K562 (cell line): ENCODE measurements around the gene TIPARP. TPM values are rescaled to one million over a fixed set of nuclear protein-coding genes. Genes with fewer than 3 reads are reported as not detected.

ENCODE experiments used
- ATAC-seq: fragments of 200-7000 bp; cut with Tn5 transposase; 3 replicates; pipeline ENCODE4 v1.9.1; 2020; ENCODE audit warnings: moderate library complexity
- BruUV-seq: library from RNA; stranded (reverse); fragments of 400-500 nt; replicated peaks from 2 replicates; lab custom pipeline; 2021; lab: Mats Ljungman, UMichigan
- CTCF ChIA-PET: fragments of 300-600 bp; formaldehyde crosslinking; extraction: SDS; loops from one replicate; lab custom pipeline; 2021; ENCODE audit warnings: low intra/inter-chr PET ratio; lab: Yijun Ruan, JAX
- POLR2A ChIA-PET: fragments of 300-600, 350-650 bp; sonication (Branson Sonifier 250); formaldehyde crosslinking; extraction: SDS; loops from one replicate; lab custom pipeline; 2021; ENCODE audit warnings: antibody characterized with exemption, inconsistent platforms; lab: Yijun Ruan, JAX
- DNase-seq, 4 experiments: peaks; one replicate each; pipeline versions ENCODE4 v3.0.0 to v3.0.0-alpha.2; 2011 to 2018; ENCODE audit warnings: low spot score in 3 of 4, mixed read lengths in 3 of 4; ENCODE audit errors: extremely low read depth in 1 of 4
- FAIRE-seq: peaks from 2 replicates; lab custom pipeline; 2011; peaks lifted over from hg19 to GRCh38; lab: Jason Lieb, UNC
- H2AFZ ChIP-seq: 2 replicates; pipeline ENCODE4 v1.6.0; 2011; ENCODE audit warnings: low read depth, low read length, control low read depth, inconsistent platforms
- H3K27ac ChIP-seq: fragments of 200-600 bp; 3 replicates; pipeline ENCODE4 v1.8.0; 2011; ENCODE audit warnings: low read depth, mild to moderate bottlenecking, control low read depth, inconsistent platforms, low read length, moderate library complexity, mixed read lengths; ENCODE audit errors: extremely low read depth
- H3K27me3 ChIP-seq, 2 experiments: fragments of 300-600 bp in 1 of 2; 2 replicates in 1 of 2; 3 replicates in 1 of 2; pipeline versions ENCODE4 v1.6.0 to v1.8.0; 2011; ENCODE audit warnings: inconsistent platforms in 2 of 2, low read length in 2 of 2, mild to moderate bottlenecking in 1 of 2, mixed read lengths in 1 of 2, moderate library complexity in 1 of 2; ENCODE audit not compliant: control insufficient read depth in 2 of 2, insufficient read depth in 2 of 2
- H3K36me3 ChIP-seq: fragments of 300-600 bp; 3 replicates; pipeline ENCODE4 v1.8.0; 2011; ENCODE audit warnings: mild to moderate bottlenecking, low read length, inconsistent platforms; ENCODE audit not compliant: control insufficient read depth, insufficient read depth
- H3K4me1 ChIP-seq, 2 experiments: fragments of 200-600 bp in 1 of 2; replicated peaks in 1 of 2; 2 replicates in 1 of 2; 3 replicates in 1 of 2; pipeline versions ENCODE4 v1.5.1 to v1.8.0; 2011; ENCODE audit warnings: inconsistent platforms in 2 of 2, low read length in 2 of 2, mild to moderate bottlenecking in 1 of 2, mixed read lengths in 1 of 2, moderate library complexity in 1 of 2; ENCODE audit not compliant: control insufficient read depth in 2 of 2, insufficient read depth in 2 of 2
- H3K4me2 ChIP-seq: 2 replicates; pipeline ENCODE4 v1.6.1; 2011; ENCODE audit warnings: low read length, control low read depth, inconsistent platforms, mixed read lengths; ENCODE audit not compliant: insufficient read depth
- H3K4me3 ChIP-seq: fragments of 200-600 bp; sonication (generic), shearing (Covaris generic); 2 replicates; pipeline ENCODE4 v1.5.1; 2016; ENCODE audit warnings: control low read depth, inconsistent platforms
- H3K79me2 ChIP-seq: fragments of 200-600 bp; 3 replicates; pipeline ENCODE4 v1.8.0; 2011; ENCODE audit warnings: low read length, inconsistent platforms; ENCODE audit not compliant: control insufficient read depth, insufficient read depth
- H3K9ac ChIP-seq, 2 experiments: 2 replicates each; pipeline versions ENCODE4 v1.6.0 to v1.6.1; 2011; ENCODE audit warnings: low read depth in 2 of 2, low read length in 2 of 2, control low read depth in 1 of 2, inconsistent platforms in 1 of 2, mild to moderate bottlenecking in 1 of 2, mixed read lengths in 1 of 2; ENCODE audit not compliant: insufficient read depth in 1 of 2
- H3K9me1 ChIP-seq: one replicate; pipeline ENCODE4 v1.6.0; 2011; ENCODE audit warnings: inconsistent platforms, mild to moderate bottlenecking, low read length, moderate library complexity; ENCODE audit not compliant: control insufficient read depth, insufficient read depth
- H3K9me3 ChIP-seq: replicated peaks from 2 replicates; pipeline ENCODE4 v1.5.1; 2011; ENCODE audit warnings: low read depth, low read length, inconsistent platforms; ENCODE audit not compliant: control insufficient read depth, insufficient read depth
- H4K20me1 ChIP-seq: replicated peaks from 2 replicates; pipeline ENCODE4 v1.6.1; 2011; ENCODE audit warnings: low read length, inconsistent platforms, mixed read lengths; ENCODE audit not compliant: control insufficient read depth, insufficient read depth
- CREB3L1 ChIP-seq: fragments of 450-650 bp; IDR thresholded peaks from 2 replicates; pipeline ENCODE4 v1.6.1; 2014; ENCODE audit warnings: low read depth, mild to moderate bottlenecking, moderate library complexity, borderline replicate concordance
- E2F8 ChIP-seq: fragments of 450-650 bp; IDR thresholded peaks from 2 replicates; pipeline ENCODE4 v1.7.1; 2018; ENCODE audit warnings: mild to moderate bottlenecking, low read depth; ENCODE audit not compliant: partially characterized antibody
- IFI16 ChIP-seq: fragments of 250-450 bp; sonication (Bioruptor Pico); IDR thresholded peaks from 2 replicates; pipeline ENCODE4 v2.1.2; 2022; ENCODE audit warnings: mild to moderate bottlenecking, inconsistent platforms
- MXI1 ChIP-seq: IDR thresholded peaks from 2 replicates; pipeline ENCODE4 v1.6.1; 2011; ENCODE audit warnings: low read depth, mild to moderate bottlenecking, improper control_type of control experiment, low read length
- NCOA2 ChIP-seq, 2 experiments: fragments of 450-650 bp; IDR thresholded peaks; 2 replicates each; pipeline ENCODE4 v1.6.1; 2018; ENCODE audit warnings: mild to moderate bottlenecking in 2 of 2, moderate library complexity in 1 of 2; ENCODE audit not compliant: partially characterized antibody in 2 of 2
- NELFE ChIP-seq: IDR thresholded peaks from 2 replicates; pipeline ENCODE4 v1.6.1; 2011; ENCODE audit warnings: mild to moderate bottlenecking; ENCODE audit not compliant: insufficient read depth, insufficient read length
- RBM34 ChIP-seq: fragments of 200-400 bp; formaldehyde crosslinking; IDR thresholded peaks from 2 replicates; pipeline ENCODE4 v1.6.1; 2018; ENCODE audit warnings: low read length, borderline replicate concordance; ENCODE audit not compliant: insufficient read depth
- SMARCB1 ChIP-seq: IDR thresholded peaks from 2 replicates; pipeline ENCODE4 v1.6.1; 2011; ENCODE audit warnings: improper control_type of control experiment, low read depth; ENCODE audit not compliant: insufficient read length
- ZFP36 ChIP-seq: fragments of 150-350 bp; IDR thresholded peaks from 2 replicates; pipeline ENCODE4 v1.6.1; 2018; ENCODE audit warnings: low read length, low read depth; ENCODE audit not compliant: partially characterized antibody
- ZNF311 ChIP-seq: fragments of 250-450 bp; sonication (Bioruptor Pico); IDR thresholded peaks from 2 replicates; pipeline ENCODE4 v1.4.0; 2020; ENCODE audit warnings: mild to moderate bottlenecking, moderate library complexity
- ZNF436 ChIP-seq: fragments of 250-450, 450-650 bp; sonication (Bioruptor Pico); formaldehyde crosslinking; IDR thresholded peaks from 2 replicates; pipeline ENCODE4 v1.7.0; 2020; ENCODE audit warnings: mild to moderate bottlenecking
- ZNF445 ChIP-seq: fragments of 250-450 bp; sonication (Bioruptor Pico); IDR thresholded peaks from 2 replicates; pipeline ENCODE4 v1.4.0; 2020; ENCODE audit warnings: low read depth, mild to moderate bottlenecking, moderate library complexity
- ZNF668 ChIP-seq: fragments of 250-450 bp; sonication (Bioruptor Pico); IDR thresholded peaks from 2 replicates; pipeline ENCODE4 v1.8.0; 2022; ENCODE audit warnings: mild to moderate bottlenecking, inconsistent platforms
- ZNF695 ChIP-seq: fragments of 450-650 bp; formaldehyde crosslinking; IDR thresholded peaks from 2 replicates; pipeline ENCODE4 v1.4.0; 2020; ENCODE audit warnings: mild to moderate bottlenecking, moderate library complexity
- WGBS: fragments of 100-300 bp; shearing (Covaris generic); methylation state at CpG from one replicate; pipeline ENCODE4 v1.1.6; 2016; ENCODE audit warnings: low coverage, mixed read lengths; ENCODE audit not compliant: insufficient coverage; ENCODE audit errors: missing lambda C conversion rate; 5-methylcytosine and 5-hydroxymethylcytosine counted together
- in situ Hi-C: fragments of 300-500 bp; cut with MboI; formaldehyde crosslinking; loops from 4 replicates; pipeline ENCODE4 v1.15.0; 2018; ENCODE audit warnings: inconsistent platforms, mixed read lengths
- intact Hi-C: fragments of 100-400 bp; cut with micrococcal nuclease; formaldehyde crosslinking; loops from 2 replicates; pipeline ENCODE4 v1.14.2; 2022
- polyA plus RNA-seq, 8 experiments: library from polyadenylated mRNA; depleted of rRNA in 4 of 8; stranded (reverse) in 5 of 8; unstranded in 3 of 8; fragments of >200 nt; fragmentation: Nextera tagmentation in 2 of 8; fragmentation: Illumina TruSeq in 1 of 8; extraction: Ambion mirVana in 2 of 8; extraction: Trizol in 1 of 8; gene quantifications; 2 replicates each; pipeline versions ENCODE4 v1.2.1 to v1.2.3, GENCODE V29; 2011 to 2014; ENCODE audit warnings: inconsistent platforms in 1 of 8, missing spikeins in 1 of 8
- total RNA-seq, 7 experiments: library from RNA; depleted of rRNA in 6 of 7; stranded (reverse); fragments of >200 nt in 6 of 7; fragmentation: Illumina TruSeq in 2 of 7; extraction: Trizol in 2 of 7; gene quantifications; 2 replicates each; pipeline versions ENCODE4 v1.2.1 to v1.2.3, GENCODE V29; 2011 to 2021; ENCODE audit warnings: low replicate concordance in 1 of 7
- TF ChIP-seq, protein P1 (sequence below): fragments of 450-650 bp; IDR thresholded peaks from 2 replicates; pipeline ENCODE4 v1.7.0; 2016; ENCODE audit warnings: borderline replicate concordance
- TF ChIP-seq, protein P2 (sequence below): fragments of 450-650 bp; formaldehyde crosslinking; IDR thresholded peaks from 2 replicates; pipeline ENCODE4 v1.4.0; 2020; ENCODE audit warnings: mild to moderate bottlenecking

Gene TIPARP
- total and polyA plus RNA-seq, 9 of the 15 experiments (the other 6 are each of a cell fraction or from before 2014, with no cell fraction given), result 2.4 to 29.4 (median 15.1) TPM

DNA sequence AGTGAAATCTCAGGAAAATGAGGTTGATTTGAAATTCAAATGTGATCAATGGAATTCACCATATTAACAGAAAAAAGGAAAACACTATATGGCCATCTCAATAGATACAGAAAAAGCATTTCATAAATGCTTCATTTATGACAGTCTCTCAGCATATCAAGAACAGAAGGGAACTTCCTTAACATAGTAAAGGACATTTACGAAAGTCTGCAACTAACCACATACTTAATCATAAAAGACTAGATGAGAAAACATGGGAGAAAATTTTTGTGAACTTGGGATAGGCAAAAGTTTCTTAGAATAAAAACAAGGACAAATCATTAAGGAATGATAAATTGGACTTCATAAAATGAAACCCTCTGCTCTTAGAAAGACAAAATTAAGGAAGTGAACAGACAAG is 24.7 kb upstream of the TIPARP start:
- H3K27ac ChIP-seq, result no peak overlapping the region
- H3K9me1 ChIP-seq, result no peaks in the 10 kb centered on the region
- H2AFZ ChIP-seq, result peak overlapping the region; percentile 26
- no peaks in the 10 kb centered on the region for H3K79me2 ChIP-seq
- FAIRE-seq, result no peak
- no peaks in the 10 kb centered on the region for H3K9me3 ChIP-seq
- intact Hi-C loops (no loop called here), in situ Hi-C loops (loop anchor here (25.0 kb wide), 1 partner anchor 637 kb away; no protein-coding TSS in a partner anchor)
- H3K36me3 ChIP-seq, result no peaks in the 10 kb centered on the region
- no peak for ATAC-seq
- WGBS, result 71% methylated on average over 1 of the region's 1 CpG
- H3K4me2 ChIP-seq, result no peak overlapping the region
- H3K9ac ChIP-seq, result no peak overlapping the region
- H4K20me1 ChIP-seq, result no peaks in the 10 kb centered on the region
- no peak overlapping the region for H3K4me3 ChIP-seq
- ChIA-PET POLR2A (no interaction called here), CTCF (no interaction called here)
- H3K4me1 ChIP-seq, result no peaks in the 10 kb centered on the region; a peak in 1 of 5 replicates
- no TSS peak for BruUV-seq
- DNase-seq, result no peak
- no peaks in the 10 kb centered on the region for H3K27me3 ChIP-seq
- TF ChIP-seq ZNF695 (no peak), SMARCB1 (no peak), MXI1 (no peak), ZNF436 (CRISPR knock-in tag) (no peak), ZNF445 (CRISPR knock-in tag) (no peak), ZFP36 (no peak), NELFE (no peak), CREB3L1 (no peak), NCOA2 (IDR thresholded peaks at IDR 0.05; ENCODE audit: partially characterized antibody in 2 of 2) (no peak), E2F8 (no peak), ZNF668 (CRISPR knock-in tag) (no peak), IFI16 (CRISPR knock-in tag) (no peak), ZNF311 (CRISPR knock-in tag) (no peak), RBM34 (no peak)
- TF ChIP-seq, protein P1, sequence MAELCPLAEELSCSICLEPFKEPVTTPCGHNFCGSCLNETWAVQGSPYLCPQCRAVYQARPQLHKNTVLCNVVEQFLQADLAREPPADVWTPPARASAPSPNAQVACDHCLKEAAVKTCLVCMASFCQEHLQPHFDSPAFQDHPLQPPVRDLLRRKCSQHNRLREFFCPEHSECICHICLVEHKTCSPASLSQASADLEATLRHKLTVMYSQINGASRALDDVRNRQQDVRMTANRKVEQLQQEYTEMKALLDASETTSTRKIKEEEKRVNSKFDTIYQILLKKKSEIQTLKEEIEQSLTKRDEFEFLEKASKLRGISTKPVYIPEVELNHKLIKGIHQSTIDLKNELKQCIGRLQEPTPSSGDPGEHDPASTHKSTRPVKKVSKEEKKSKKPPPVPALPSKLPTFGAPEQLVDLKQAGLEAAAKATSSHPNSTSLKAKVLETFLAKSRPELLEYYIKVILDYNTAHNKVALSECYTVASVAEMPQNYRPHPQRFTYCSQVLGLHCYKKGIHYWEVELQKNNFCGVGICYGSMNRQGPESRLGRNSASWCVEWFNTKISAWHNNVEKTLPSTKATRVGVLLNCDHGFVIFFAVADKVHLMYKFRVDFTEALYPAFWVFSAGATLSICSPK, result no peak
- TF ChIP-seq, protein P2, sequence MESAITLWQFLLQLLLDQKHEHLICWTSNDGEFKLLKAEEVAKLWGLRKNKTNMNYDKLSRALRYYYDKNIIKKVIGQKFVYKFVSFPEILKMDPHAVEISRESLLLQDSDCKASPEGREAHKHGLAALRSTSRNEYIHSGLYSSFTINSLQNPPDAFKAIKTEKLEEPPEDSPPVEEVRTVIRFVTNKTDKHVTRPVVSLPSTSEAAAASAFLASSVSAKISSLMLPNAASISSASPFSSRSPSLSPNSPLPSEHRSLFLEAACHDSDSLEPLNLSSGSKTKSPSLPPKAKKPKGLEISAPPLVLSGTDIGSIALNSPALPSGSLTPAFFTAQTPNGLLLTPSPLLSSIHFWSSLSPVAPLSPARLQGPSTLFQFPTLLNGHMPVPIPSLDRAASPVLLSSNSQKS (CRISPR knock-in tag), result no peak
